Kidney (tissue), 14 donors: Measurements from ENCODE around the gene DNAAF2. TPM values are rescaled to one million over a fixed set of nuclear protein-coding genes. Genes with fewer than 3 reads are reported as not detected.

Experiments
- DNase-seq, 5 donors: peaks; one replicate each; pipeline ENCODE4 v3.0.0-alpha.2; 2013 to 2020
- FAIRE-seq: peaks from 2 replicates; lab custom pipeline; 2012; peaks lifted over from hg19 to GRCh38; lab: Jason Lieb, UNC
- H3K27ac ChIP-seq, 2 donors: one replicate each; pipeline ENCODE4 v1.7.0; 2013; ENCODE audit warnings: low read depth in 2 of 2, low read length in 2 of 2, inconsistent platforms in 1 of 2
- H3K27me3 ChIP-seq: one replicate; pipeline ENCODE4 v1.7.1; 2013; ENCODE audit warnings: low read length, inconsistent platforms; ENCODE audit not compliant: control insufficient read depth, insufficient read depth
- H3K36me3 ChIP-seq, 3 donors: one replicate each; pipeline versions ENCODE4 v1.7.0 to v1.7.1; 2013; ENCODE audit warnings: low read length in 3 of 3, control low read depth in 1 of 3, inconsistent platforms in 1 of 3; ENCODE audit not compliant: insufficient read depth in 3 of 3, control insufficient read depth in 2 of 3
- H3K4me1 ChIP-seq, 3 donors: one replicate each; pipeline versions ENCODE4 v1.7.0 to v1.7.1; 2013; ENCODE audit warnings: low read length in 3 of 3, inconsistent platforms in 1 of 3, low read depth in 1 of 3; ENCODE audit not compliant: control insufficient read depth in 2 of 3, insufficient read depth in 2 of 3
- H3K4me3 ChIP-seq, 3 donors: one replicate each; pipeline versions ENCODE4 v1.7.0 to v1.8.1; 2013; ENCODE audit warnings: low read length in 3 of 3, control low read depth in 1 of 3, inconsistent platforms in 1 of 3
- H3K9ac ChIP-seq, 3 donors: one replicate each; pipeline versions ENCODE4 v1.7.0 to v1.7.1; 2013; ENCODE audit warnings: low read length in 3 of 3, control low read depth in 1 of 3, inconsistent platforms in 1 of 3
- H3K9me3 ChIP-seq, 3 donors: one replicate each; pipeline versions ENCODE4 v1.7.0 to v1.7.1; 2013; ENCODE audit warnings: low read length in 3 of 3, control low read depth in 1 of 3, inconsistent platforms in 1 of 3; ENCODE audit not compliant: control insufficient read depth in 2 of 3, insufficient read depth in 1 of 3
- CTCF ChIP-seq: IDR thresholded peaks from 3 replicates; pipeline ENCODE4 v1.5.1; 2012; ENCODE audit warnings: mild to moderate bottlenecking, moderate library complexity, borderline replicate concordance; ENCODE audit not compliant: insufficient read depth; ENCODE audit errors: extremely low read depth
- intact Hi-C: fragments of 100-400 bp; cut with DNase I; formaldehyde crosslinking; loops from one replicate; pipeline ENCODE4 v1.11.1; 2022
- polyA plus RNA-seq: library from polyadenylated mRNA; stranded (reverse); fragments of 350-450 nt; fragmentation: Illumina TruSeq; extraction: RNeasy Lipid Tissue Mini Kit (QIAGEN cat#74804); gene quantifications from one replicate; pipeline ENCODE4 v1.2.3, GENCODE V29; 2014; ENCODE audit warnings: low read depth, low replicate concordance; ENCODE audit not compliant: insufficient read depth
- total RNA-seq: library from RNA; stranded (reverse); fragmentation: NEBNext Ultra II Directional; extraction: Animal tissue kit (Norgen Biotek cat#: 25700); gene quantifications from one replicate; pipeline ENCODE4 v1.2.1, GENCODE V29; 2021
- donor health status: control.
- donor health status: control.
- donor health status: control.
- donor health status: control.
- donor health status: control.
- donor health status: DM: yes; HTN: yes; CAD: no.
- donor health status: Normal renal cell carcinoma (clear cell type).

Gene DNAAF2
- total and polyA plus RNA-seq, 2 donors from 2014 or later: 6.9 to 7.7 TPM

GRCh38 chr14:49598485-49599300, 36.4 kb downstream of the DNAAF2 start, which contains the start of gene LRR1:
Gene LRR1 (plus strand): TSS chr14:49598940. CDS start chr14:49599021, 81 bp downstream.
- TF ChIP-seq CTCF: no peak
- peak within 1 kb of the TSS; percentile 75 to 99 (median 89) for H3K9ac ChIP-seq
- peaks cover 0 to 3% (median 0%) of the 10 kb centered on the region in 3 donors for H3K4me1 ChIP-seq
- intact Hi-C loops: no loop called here
- FAIRE-seq (no peak), DNase-seq (peak; percentile 91 to 95 (median 93))
- no peaks in the 10 kb centered on the region for H3K9me3 ChIP-seq
- H3K36me3 ChIP-seq: no peaks in the 10 kb centered on the region
- H3K4me3 ChIP-seq: peak within 1 kb of the TSS; percentile 92 to 97 (median 96)
- no peaks in the 10 kb centered on the region for H3K27me3 ChIP-seq
- peak within 1 kb of the TSS; percentile 95 to 97 for H3K27ac ChIP-seq

- H3K27ac ChIP-seq: peak overlapping the region; percentile 95 to 97
- intact Hi-C loops: no loop called here
- peaks cover 0 to 3% (median 0%) of the 10 kb centered on the region in 3 donors for H3K4me1 ChIP-seq
- peak overlapping the region; percentile 75 to 99 (median 89) for H3K9ac ChIP-seq
- no peak for TF ChIP-seq CTCF
- H3K27me3 ChIP-seq: no peaks in the 10 kb centered on the region
- FAIRE-seq (no peak), DNase-seq (no peak)
- no peaks in the 10 kb centered on the region for H3K36me3 ChIP-seq
- no peaks in the 10 kb centered on the region for H3K9me3 ChIP-seq
- peak overlapping the region; percentile 92 to 97 (median 96) for H3K4me3 ChIP-seq
Measured at GRCh38 chr14:49598189-49598484, 36.9 kb downstream of the DNAAF2 start.

DNA sequence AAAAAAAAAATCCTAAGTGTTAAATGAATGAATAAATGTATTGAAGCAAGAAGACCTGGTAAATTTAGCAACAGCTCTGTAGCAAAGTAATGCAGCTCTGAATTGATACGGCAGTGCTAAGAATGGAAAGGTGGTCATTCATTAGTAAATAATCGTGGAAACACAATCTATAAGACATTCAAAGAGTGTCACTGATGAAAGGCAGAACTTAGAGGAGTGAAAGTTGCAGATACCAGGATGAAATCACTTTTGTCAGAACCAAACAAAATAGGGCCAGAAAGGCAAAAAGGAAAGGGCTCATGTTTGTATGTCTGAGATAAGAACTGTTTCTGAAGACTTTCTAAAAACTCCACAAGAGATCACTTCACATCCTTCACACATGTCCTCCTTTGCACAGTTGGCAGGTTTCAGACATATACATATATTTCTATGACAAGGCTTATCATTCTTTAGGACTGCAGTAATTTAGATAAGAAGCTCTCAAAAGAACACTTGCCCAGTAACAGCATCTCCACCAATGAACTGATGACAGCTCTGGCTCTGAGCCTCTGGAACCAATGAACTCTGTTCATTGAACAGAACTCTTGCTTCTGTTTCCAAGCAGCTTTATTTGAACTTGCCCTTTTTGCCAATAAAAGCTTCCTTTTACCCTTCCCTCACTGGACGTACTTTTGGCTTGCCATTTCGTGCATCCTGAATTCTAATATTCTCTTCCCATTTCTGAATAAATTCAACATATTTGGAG, 40.5 kb downstream of the DNAAF2 start:
- intact Hi-C loops: no loop called here

More for the DNA sequence above, 40.5 kb downstream of the DNAAF2 start:
- H3K36me3 ChIP-seq: no peaks in the 10 kb centered on the region
- H3K9ac ChIP-seq: no peak overlapping the region
- no peaks in the 10 kb centered on the region for H3K27me3 ChIP-seq
- no peak for TF ChIP-seq CTCF
- no peak overlapping the region for H3K4me3 ChIP-seq
- H3K4me1 ChIP-seq: peaks cover 0 to 3% (median 0%) of the 10 kb centered on the region in 3 donors
- no peak overlapping the region for H3K27ac ChIP-seq
- DNase-seq: peak in 2 of 5 donors; percentile 16 to 53
- H3K9me3 ChIP-seq: no peaks in the 10 kb centered on the region
- FAIRE-seq: no peak
